K562 treated with DMSO at 1 percent for 24 hours (cell line): ENCODE results near the gene DMRTC1. TPM values are rescaled to one million over a fixed set of nuclear protein-coding genes. Genes with fewer than 3 reads are reported as not detected.

Experiments
- total RNA-seq: library from RNA; unstranded; fragments of 300-600 nt; gene quantifications from 2 replicates; pipeline ENCODE4 v1.2.3, GENCODE V29; 2022; ENCODE audit warnings: low read depth; ENCODE audit not compliant: insufficient read depth

DMRTC1 gene
- not detected in 2 replicates for total RNA-seq

DNA sequence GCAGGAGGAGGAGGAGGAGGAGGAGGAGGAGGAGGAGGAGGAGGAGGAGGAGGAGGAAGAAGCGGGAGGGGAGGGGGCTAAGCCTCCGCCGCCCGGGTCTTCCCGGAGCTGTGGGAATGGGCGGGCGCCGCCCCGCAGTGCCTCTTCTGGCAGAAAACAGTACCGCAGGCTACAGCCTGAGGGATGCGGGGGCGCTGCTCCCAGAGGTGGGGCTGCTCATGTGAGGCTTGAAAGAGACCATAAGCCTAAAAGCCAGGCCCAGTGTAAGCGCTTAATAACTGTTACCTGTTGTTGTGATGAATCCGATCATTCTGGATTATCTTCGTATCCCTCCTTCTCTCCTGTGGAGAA, at the start of gene DMRTC1:
Gene DMRTC1, minus strand, starts transcription at position 19 of the 351 bp plus-strand sequence. CDS start 68,143 bp downstream, outside the sequence.

DNA sequence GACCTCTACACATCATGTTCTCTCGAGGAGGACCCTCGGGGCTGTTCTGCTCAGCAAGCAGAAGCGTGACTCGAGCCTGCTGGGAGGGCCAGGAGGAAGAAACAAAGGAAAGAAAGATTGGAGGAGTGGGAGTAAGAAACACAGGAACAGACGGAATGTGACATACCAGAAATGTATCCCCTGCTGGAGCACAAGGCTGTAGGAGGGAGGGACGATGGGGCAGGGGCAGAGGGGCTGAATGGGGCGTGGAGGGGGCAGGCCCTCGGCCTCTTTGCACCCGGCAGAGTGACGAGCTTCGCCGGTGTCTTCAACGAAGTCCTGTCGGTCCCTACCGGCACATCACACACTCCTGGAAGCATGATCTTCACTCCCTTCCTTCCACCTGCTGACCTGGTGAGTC, 5.7 kb downstream of the DMRTC1 start, which contains the start of gene FAM236A:
Gene FAM236A, plus strand, starts transcription at position 301 of the 400 bp plus-strand sequence. Its CDS starts 57 bp downstream, at position 358.

DNA sequence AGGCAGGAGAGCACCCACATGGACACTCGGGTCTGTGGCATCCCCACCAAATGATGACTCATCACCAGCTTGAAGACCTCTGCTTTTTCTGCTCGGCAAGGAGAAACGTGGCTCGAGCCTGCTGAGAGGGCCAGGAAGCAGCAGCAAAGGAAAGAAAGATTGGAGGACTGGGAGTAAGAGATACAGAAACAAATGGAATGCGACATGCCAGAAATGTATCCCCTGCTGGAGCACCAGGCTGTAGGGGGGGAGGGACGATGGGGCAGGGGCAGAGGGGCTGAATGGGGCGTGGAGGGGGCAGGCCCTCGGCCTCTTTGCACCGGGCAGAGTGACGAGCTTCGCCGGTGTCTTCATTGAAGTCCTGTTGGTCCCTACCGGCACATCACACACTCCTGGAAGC, 31.3 kb downstream of the DMRTC1 start, which contains the start of gene FAM236C:
Gene FAM236C, plus strand, starts transcription at position 301 of the 400 bp plus-strand sequence. CDS start 100 bp downstream, outside the sequence.

Other genes starting within 250 kb of the DMRTC1 start
- gene PHKA1, start 229.5 kb downstream of the DMRTC1 start, total RNA-seq = 7.4 and 7.8 TPM in 2 replicates
- gene DMRTC1B, start 166.9 kb downstream of the DMRTC1 start, total RNA-seq = 1.1 and 2.2 TPM in 2 replicates
- gene FAM236B, start 161.2 kb downstream of the DMRTC1 start, total RNA-seq = not detected in 2 replicates
- not detected in 2 replicates for gene FAM236D, start 135.6 kb downstream of the DMRTC1 start, total RNA-seq
- not detected in 2 replicates for gene FAM236C, start 31.2 kb downstream of the DMRTC1 start, total RNA-seq
- not detected in 2 replicates for gene FAM236A, start 5.6 kb downstream of the DMRTC1 start, total RNA-seq
- not detected in 2 replicates for gene PABPC1L2B, start 59.1 kb upstream of the DMRTC1 start, total RNA-seq
- gene PABPC1L2A, start 135.7 kb upstream of the DMRTC1 start, total RNA-seq = not detected in 2 replicates